ENCODE data around the gene HAUS6.

GRCh38 chr9:19026375-19026774 is 76.3 kb downstream of the HAUS6 start:
- TF ChIP-seq POLR2AphosphoS5 (IDR thresholded peaks at IDR 0.05; ENCODE audit: low read depth, low read length) (no peak), TAF1 (IDR thresholded peaks at IDR 0.05; ENCODE audit: low read depth, low read length) (no peak), POLR2A (IDR thresholded peaks at IDR 0.05; ENCODE audit: low read depth, low read length) (no peak), SPI1 (IDR thresholded peaks at IDR 0.05; ENCODE audit: low read depth, low read length) (no peak), POU2F2 (IDR thresholded peaks at IDR 0.05; ENCODE audit: low read depth, low read length) (no peak)

Data from GM12891 (cell line).